ENCODE results near the gene DHRS9. TPM values are rescaled to one million over a fixed set of nuclear protein-coding genes. Genes with fewer than 3 reads are reported as not detected.
"Not testable (repeated sequence)": the region's sequence is repeated elsewhere in the genome, so short reads cannot be mapped to it uniquely, and the experiment has no call there.

Gene DHRS9
- 1.9 TPM for total RNA-seq

GRCh38 chr2:169069341-169069740 lies at the start of gene DHRS9:
DHRS9 (plus strand) TSS chr2:169069563; CDS start chr2:169081582, 12,019 bp downstream.
- no peak for DNase-seq (ENCODE audit: low read depth in 2 of 3, low spot score in 2 of 3)

- DNase-seq (ENCODE audit: low read depth in 2 of 3, low spot score in 2 of 3) = no peak
These were observed 46.2 kb upstream of the DHRS9 start for GRCh38 chr2:169023161-169023560.

DNA sequence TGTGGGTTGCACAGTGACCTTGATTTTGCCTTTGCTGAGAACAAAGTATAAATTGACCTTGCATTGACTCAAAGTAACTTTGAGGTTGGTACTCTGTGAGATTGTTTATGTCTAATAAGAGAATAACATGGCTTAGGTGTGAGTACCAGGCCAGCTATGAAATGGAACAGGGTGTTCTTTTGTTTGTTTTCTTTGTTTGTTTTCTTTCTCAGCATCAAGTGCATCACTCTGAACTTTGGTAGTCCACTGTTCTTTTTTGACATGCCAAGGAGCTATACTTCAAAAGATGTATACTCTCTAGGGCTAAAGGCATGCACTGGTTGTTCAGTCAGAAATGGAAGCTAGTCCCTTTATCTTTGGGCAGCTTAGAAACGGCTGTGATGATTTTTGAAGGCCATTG lies 43.3 kb upstream of the DHRS9 start:
- DNase-seq (ENCODE audit: low read depth in 2 of 3, low spot score in 2 of 3) = no peak

GRCh38 chr2:169027234-169027633 lies 42.1 kb upstream of the DHRS9 start:
- no peak for DNase-seq (ENCODE audit: low read depth in 2 of 3, low spot score in 2 of 3)

DNA sequence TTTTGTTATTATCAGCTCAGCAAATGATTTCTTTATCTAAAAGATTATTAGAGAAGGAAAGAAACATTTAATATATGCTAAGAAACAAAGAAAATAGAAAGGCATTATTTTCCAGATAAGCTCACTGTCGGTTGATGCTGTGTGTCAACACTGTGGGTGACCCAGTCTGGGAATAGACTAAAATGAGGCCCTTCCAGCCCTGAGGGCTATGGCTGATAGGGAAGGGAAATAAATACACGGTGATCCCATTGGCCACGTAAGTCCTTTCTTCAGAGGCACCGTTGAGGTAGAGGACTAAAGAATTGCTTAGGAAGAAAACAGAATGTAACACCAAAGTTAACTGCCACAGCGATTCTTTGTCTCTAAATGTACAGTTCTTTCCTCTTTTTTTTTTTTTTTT lies 40.0 kb upstream of the DHRS9 start:
- no peak for DNase-seq (ENCODE audit: low read depth in 2 of 3, low spot score in 2 of 3)

GRCh38 chr2:169031202-169031601 lies 38.2 kb upstream of the DHRS9 start, which contains the start of gene ABCB11:
ABCB11 (minus strand) TSS chr2:169031324; CDS start chr2:169018125, 13,199 bp downstream.
- no peak for DNase-seq (ENCODE audit: low read depth in 2 of 3, low spot score in 2 of 3)

DNA sequence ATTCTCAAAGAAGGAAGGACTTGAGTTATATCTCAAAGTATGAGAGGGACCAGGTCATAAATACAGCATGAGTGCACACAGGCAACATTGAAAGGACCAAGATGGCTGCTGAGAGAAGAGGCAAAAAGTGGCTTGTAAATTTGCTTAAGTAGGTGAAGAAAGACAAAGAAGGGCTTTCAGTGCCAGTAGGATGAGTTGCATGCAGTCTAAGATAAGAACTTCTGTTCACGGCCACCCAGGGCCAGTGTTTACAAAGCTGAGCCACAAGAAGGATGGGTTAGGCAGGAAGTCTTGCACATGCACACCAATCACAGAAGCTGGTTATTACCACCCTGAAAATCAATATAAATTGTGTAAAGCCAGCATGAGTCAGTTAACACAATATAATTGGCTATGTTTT lies 35.1 kb upstream of the DHRS9 start:
- no peak for DNase-seq (ENCODE audit: low read depth in 2 of 3, low spot score in 2 of 3)

- no peak for DNase-seq (ENCODE audit: low read depth in 2 of 3, low spot score in 2 of 3)
These were observed 34.3 kb upstream of the DHRS9 start for GRCh38 chr2:169034984-169035544.

GRCh38 chr2:169035887-169036286 lies 33.5 kb upstream of the DHRS9 start:
- DNase-seq (ENCODE audit: low read depth in 2 of 3, low spot score in 2 of 3) = no peak

DNA sequence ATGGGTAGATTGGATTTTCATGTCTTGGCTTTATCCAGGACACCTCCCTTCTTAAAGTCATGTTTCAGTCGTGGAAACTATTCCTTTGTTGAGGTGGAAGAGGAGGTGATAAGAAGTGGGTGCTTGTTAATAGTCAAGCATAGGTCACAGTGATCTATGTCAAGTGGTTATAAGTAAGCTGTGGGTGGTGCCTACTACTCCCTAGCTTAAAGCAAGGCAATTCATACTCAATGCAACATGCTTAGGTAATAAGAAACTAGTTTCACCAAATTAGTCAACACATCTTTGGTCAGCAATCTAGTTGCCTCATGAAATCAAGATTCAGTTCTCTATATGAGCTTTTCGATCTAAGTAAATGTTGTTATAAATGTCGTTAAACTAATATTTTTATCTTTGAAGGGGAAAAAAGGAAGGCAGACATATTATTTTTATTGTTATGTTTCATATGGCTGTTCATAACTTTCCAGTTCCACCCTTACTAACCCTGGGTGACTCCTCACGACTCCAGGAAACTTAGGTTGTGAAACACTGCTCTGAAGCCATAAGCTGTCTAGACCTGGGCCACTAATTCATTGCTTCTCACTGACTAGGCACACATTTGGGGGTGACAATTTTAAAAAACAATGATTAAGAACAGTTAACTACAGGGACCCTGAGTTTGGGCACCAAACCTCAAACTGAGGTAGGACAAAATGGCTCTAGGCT lies 32.5 kb upstream of the DHRS9 start:
- DNase-seq (ENCODE audit: low read depth in 2 of 3, low spot score in 2 of 3) = no peak

DNA sequence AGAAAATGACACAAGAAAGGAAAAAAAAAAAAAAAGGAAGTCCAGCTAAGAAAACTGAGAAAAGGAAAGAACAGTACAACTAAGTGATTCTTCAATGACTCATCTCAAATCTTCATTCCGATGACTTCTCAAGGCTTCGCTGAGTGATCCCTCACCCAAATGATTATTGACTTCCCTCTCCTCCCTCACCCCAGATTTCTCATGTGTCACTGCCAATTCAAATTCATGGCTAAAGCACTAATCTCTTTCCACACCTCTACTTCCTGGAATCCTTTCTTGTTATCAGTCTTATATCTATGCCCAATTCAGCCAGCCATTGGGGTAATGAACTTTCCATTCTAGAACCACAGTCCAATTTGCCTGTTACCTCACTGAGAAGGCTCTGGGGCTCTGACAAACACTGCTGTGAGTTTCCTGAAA lies 31.0 kb upstream of the DHRS9 start:
- DNase-seq (ENCODE audit: low read depth in 2 of 3, low spot score in 2 of 3) = peak in 2 of 3 donors; percentile 29 to 55

- DNase-seq (ENCODE audit: low read depth in 2 of 3, low spot score in 2 of 3) = peak in 2 of 3 donors; percentile 18 to 67
These were observed 29.7 kb upstream of the DHRS9 start for GRCh38 chr2:169039702-169040101.

GRCh38 chr2:169041594-169041993 lies 27.8 kb upstream of the DHRS9 start:
- DNase-seq (ENCODE audit: low read depth in 2 of 3, low spot score in 2 of 3) = no peak

GRCh38 chr2:169042856-169043255 lies 26.5 kb upstream of the DHRS9 start:
- DNase-seq (ENCODE audit: low read depth in 2 of 3, low spot score in 2 of 3) = peak in 1 of 3 donors; percentile 6

DNA sequence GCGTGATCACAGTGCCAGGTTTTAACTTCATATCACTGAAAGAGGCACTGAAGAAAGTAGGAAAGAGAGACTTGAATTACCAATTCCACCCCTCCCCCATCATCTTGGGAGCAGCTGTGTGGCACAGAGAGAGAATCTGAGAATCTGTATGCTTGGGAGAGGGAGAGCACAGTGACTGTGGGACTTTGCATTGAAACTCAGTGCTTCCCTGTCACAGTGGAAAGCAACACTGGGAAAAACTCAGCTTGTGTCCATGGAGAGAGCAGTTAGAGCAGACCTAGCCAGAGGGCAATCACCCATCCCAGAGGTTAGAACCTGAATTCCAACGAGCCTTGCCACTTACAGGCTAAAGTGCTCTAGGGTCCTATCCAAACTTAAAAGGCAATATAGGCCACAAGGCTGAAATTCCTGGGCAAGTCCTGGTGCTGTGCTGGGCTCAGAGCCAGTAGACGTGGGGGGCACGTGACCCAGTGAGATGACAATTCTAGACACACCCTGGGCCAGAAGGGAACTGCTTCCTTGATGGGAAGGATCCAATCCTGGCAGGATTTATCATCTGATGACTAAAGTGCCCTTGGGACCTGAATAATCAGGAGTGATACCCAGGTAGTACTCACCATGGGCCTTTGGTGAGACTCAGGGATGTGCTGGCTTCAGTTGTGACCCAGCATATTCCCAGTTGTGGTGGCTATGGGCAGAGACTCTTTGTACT lies 22.8 kb upstream of the DHRS9 start:
- DNase-seq (ENCODE audit: low read depth in 2 of 3, low spot score in 2 of 3) = no peak

DNA sequence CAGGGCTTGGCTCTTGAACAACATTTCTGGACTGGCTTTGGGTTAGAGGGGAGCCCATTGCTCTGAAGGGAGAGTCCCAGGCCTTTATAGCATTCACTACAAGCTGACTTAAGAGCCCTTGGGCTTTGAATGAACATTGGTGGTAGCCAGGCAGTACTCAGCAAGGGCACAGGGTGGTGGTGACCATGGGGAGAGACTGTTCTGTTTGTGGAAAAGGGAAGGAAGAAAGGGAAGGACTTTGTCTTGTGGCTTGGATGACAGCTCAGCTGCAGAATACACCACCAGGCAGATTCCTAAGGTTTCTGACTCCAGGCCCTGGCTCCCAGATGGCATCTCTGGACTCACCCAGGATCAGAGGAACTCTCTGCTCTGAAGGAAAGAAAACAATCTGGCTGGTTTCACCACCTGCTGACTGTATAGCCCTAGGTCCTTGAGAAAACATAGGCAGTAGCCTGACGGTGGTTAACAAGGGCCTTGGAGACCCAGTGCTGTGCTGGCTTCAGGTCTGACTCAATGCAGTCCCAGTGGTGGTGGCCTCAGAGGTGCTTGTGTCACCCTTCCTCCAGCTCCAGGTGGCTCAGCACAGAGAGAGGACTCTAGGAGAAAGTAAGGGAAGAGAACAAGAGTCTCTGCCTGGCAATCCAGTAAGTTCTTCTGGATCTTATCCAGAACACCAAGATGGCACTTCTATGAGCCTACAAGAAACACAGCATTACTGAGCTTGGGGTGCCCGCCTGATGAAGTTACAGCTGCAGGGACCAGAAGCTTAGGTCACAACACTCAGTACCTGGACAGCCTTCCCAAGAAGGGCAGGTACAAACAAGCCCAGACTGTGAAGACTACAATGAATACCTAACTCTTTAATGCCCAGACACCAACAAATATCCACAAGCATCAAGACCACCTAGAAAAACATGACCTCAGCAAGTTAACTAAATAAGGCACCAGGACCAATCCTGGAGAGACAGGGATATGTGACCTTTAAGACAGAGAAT lies 21.8 kb upstream of the DHRS9 start:
- DNase-seq (ENCODE audit: low read depth in 2 of 3, low spot score in 2 of 3) = no peak

DNA sequence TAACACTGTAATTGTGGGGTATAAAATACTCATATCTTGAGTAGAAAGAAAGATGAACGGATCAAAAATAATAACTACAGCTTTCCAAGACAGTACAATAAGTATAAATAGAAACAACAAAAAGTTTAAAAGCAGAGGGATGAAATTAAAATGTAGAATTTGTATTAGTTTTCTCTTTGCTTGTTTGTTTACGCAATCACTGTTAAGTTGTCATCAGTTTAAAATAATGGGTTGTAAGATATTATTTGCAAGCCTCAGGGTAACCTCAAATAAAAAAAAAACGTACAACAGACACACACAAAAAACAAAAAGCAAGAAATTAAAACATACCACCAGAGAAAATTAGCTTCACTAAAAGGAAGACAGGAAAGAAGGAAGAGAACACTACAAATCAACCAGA lies 20.2 kb upstream of the DHRS9 start:
- no peak for DNase-seq (ENCODE audit: low read depth in 2 of 3, low spot score in 2 of 3)

DNA sequence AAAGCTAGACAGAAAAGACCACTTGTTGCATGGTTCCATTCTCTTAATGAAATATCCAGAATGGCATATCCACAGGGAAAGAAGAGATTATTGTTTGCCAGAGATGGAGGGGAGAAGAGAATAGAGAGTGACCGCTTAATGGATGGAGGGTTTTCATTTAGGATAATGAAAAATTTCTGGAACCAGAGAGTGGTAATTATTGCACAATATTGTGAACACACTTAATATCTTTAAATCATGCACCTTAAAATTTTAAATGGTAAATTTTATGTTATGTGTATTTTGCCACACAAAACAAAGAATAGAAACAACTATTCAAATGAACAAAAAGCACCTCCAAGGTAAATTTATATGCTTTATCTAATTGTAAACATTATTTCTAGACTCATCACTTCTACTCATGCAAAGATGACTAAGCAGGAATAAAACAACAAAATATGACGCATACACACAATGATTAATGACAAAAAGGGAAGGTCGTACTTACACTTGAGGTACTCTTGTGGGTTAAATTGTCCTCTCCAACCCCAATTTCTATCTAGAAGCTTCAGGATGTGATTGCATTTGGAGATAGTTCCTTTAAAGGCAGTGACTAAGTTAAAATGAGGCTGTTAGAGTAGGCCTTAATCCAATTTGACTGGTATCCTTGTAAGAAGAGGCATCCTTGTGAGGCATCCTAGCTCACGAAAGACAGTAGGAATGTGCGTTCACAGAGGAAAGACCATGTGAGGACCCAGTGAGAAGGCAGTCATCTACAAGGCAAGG lies 18.7 kb upstream of the DHRS9 start:
- peak in 1 of 3 donors; percentile 58 for DNase-seq (ENCODE audit: low read depth in 2 of 3, low spot score in 2 of 3)

GRCh38 chr2:169054575-169054974 lies 14.8 kb upstream of the DHRS9 start:
- not testable (repeated sequence) for DNase-seq (ENCODE audit: low read depth in 2 of 3, low spot score in 2 of 3)

DNA sequence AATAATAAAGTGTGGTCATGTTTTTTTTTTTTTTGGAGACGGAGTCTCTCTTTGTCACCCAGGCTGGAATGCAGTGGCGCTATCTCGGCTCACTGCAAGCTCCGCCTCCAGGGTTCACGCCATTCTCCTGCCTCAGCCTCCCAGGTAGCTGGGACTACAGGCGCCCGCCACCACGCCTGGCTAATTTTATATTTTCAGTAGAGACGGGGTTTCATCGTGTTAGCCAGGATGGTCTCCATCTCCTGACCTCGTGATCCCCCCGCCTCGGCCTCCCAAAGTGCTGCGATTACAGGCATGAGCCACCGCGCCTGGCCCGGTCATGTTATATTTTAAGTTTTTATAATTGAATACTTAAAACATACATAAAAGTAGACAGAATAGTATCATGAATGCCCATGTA lies 5.2 kb upstream of the DHRS9 start:
- not testable (repeated sequence) for DNase-seq (ENCODE audit: low read depth in 2 of 3, low spot score in 2 of 3)
